ENCODE results near the gene PHACTR1. TPM values are rescaled to one million over a fixed set of nuclear protein-coding genes. Genes with fewer than 3 reads are reported as not detected.
"Not testable (repeated sequence)": the region's sequence is repeated elsewhere in the genome, so short reads cannot be mapped to it uniquely, and the experiment has no call there.

Gene PHACTR1
- polyA plus RNA-seq, 1 experiment = not detected

- Histone ChIP-seq H3K27ac (ENCODE audit: low read depth, low read length) (no peak overlapping the region), H3K27me3 (ENCODE audit: control insufficient read depth, insufficient read depth, low read length) (no peaks in the 10 kb centered on the region), H3K9me3 (ENCODE audit: control insufficient read depth, insufficient read depth, low read length) (no peaks in the 10 kb centered on the region), H3K4me3 (ENCODE audit: low read depth, low read length) (no peak overlapping the region)
- no peak for DNase-seq (ENCODE audit: low read depth, low spot score)
- POLR2A ChIA-PET = no interaction called here
- CTCF ChIA-PET = interaction anchor here (1.4 to 1.8 kb wide), 2 partner anchors 21 to 116 kb away, joined by 3 to 8 read pairs; no protein-coding TSS in a partner anchor
- no peak for TF ChIP-seq CTCF (IDR thresholded peaks at IDR 0.05; ENCODE audit: low read depth, low read length)
Observed at GRCh38 chr6:13311155-13311554, 594.6 kb downstream of the PHACTR1 start.

- no peak for DNase-seq (ENCODE audit: low read depth, low spot score)
- H3K27me3 ChIP-seq (ENCODE audit: control insufficient read depth, insufficient read depth, low read length) = no peaks in the 10 kb centered on the region
- ChIA-PET POLR2A (no interaction called here), CTCF (interaction anchor here (1.1 to 1.4 kb wide), 3 partner anchors 17 to 260 kb away, joined by 3 to 5 read pairs (median 4); no protein-coding TSS in a partner anchor)
- no peak overlapping the region for H3K27ac ChIP-seq (ENCODE audit: low read depth, low read length)
- no peak for TF ChIP-seq CTCF (IDR thresholded peaks at IDR 0.05; ENCODE audit: low read depth, low read length)
- no peak overlapping the region for H3K4me3 ChIP-seq (ENCODE audit: low read depth, low read length)
- no peaks in the 10 kb centered on the region for H3K9me3 ChIP-seq (ENCODE audit: control insufficient read depth, insufficient read depth, low read length)
Observed at GRCh38 chr6:13314806-13315205, 598.2 kb downstream of the PHACTR1 start.

GRCh38 chr6:13315896-13316295 lies 599.3 kb downstream of the PHACTR1 start:
- H3K9me3 ChIP-seq (ENCODE audit: control insufficient read depth, insufficient read depth, low read length) = no peaks in the 10 kb centered on the region
- ChIA-PET CTCF (no interaction called here), POLR2A (no interaction called here)
- H3K27me3 ChIP-seq (ENCODE audit: control insufficient read depth, insufficient read depth, low read length) = no peaks in the 10 kb centered on the region
- no peak for DNase-seq (ENCODE audit: low read depth, low spot score)
- no peak overlapping the region for H3K27ac ChIP-seq (ENCODE audit: low read depth, low read length)
- H3K4me3 ChIP-seq (ENCODE audit: low read depth, low read length) = no peak overlapping the region
- TF ChIP-seq CTCF (IDR thresholded peaks at IDR 0.05; ENCODE audit: low read depth, low read length) = no peak

GRCh38 chr6:13318821-13319220 lies 602.3 kb downstream of the PHACTR1 start:
- H3K27ac ChIP-seq (ENCODE audit: low read depth, low read length) = no peak overlapping the region
- H3K4me3 ChIP-seq (ENCODE audit: low read depth, low read length) = no peak overlapping the region
- H3K27me3 ChIP-seq (ENCODE audit: control insufficient read depth, insufficient read depth, low read length) = no peaks in the 10 kb centered on the region
- H3K9me3 ChIP-seq (ENCODE audit: control insufficient read depth, insufficient read depth, low read length) = no peaks in the 10 kb centered on the region
- POLR2A ChIA-PET = no interaction called here
- CTCF ChIA-PET = no interaction called here
- DNase-seq (ENCODE audit: low read depth, low spot score) = no peak
- TF ChIP-seq CTCF (IDR thresholded peaks at IDR 0.05; ENCODE audit: low read depth, low read length) = no peak

- no peak overlapping the region for H3K4me3 ChIP-seq (ENCODE audit: low read depth, low read length)
- H3K9me3 ChIP-seq (ENCODE audit: control insufficient read depth, insufficient read depth, low read length) = no peaks in the 10 kb centered on the region
- ChIA-PET POLR2A (no interaction called here), CTCF (interaction anchor here (0.8 to 1.6 kb wide), 2 partner anchors 125 to 409 kb away, joined by 3 to 6 read pairs; no protein-coding TSS in a partner anchor)
- H3K27me3 ChIP-seq (ENCODE audit: control insufficient read depth, insufficient read depth, low read length) = no peaks in the 10 kb centered on the region
- no peak for TF ChIP-seq CTCF (IDR thresholded peaks at IDR 0.05; ENCODE audit: low read depth, low read length)
- no peak for DNase-seq (ENCODE audit: low read depth, low spot score)
- no peak overlapping the region for H3K27ac ChIP-seq (ENCODE audit: low read depth, low read length)
Observed at GRCh38 chr6:13319891-13320564, 603.5 kb downstream of the PHACTR1 start.

GRCh38 chr6:13326031-13326586 lies 609.5 kb downstream of the PHACTR1 start:
- H3K27ac ChIP-seq (ENCODE audit: low read depth, low read length); H3K4me3 ChIP-seq (ENCODE audit: low read depth, low read length); DNase-seq (ENCODE audit: low read depth, low spot score); H3K9me3 ChIP-seq (ENCODE audit: control insufficient read depth, insufficient read depth, low read length); POLR2A ChIA-PET; H3K27me3 ChIP-seq (ENCODE audit: control insufficient read depth, insufficient read depth, low read length); CTCF ChIA-PET: not testable (repeated sequence)
